ENCODE data around the gene NGFR.

NGFR gene

DNA sequence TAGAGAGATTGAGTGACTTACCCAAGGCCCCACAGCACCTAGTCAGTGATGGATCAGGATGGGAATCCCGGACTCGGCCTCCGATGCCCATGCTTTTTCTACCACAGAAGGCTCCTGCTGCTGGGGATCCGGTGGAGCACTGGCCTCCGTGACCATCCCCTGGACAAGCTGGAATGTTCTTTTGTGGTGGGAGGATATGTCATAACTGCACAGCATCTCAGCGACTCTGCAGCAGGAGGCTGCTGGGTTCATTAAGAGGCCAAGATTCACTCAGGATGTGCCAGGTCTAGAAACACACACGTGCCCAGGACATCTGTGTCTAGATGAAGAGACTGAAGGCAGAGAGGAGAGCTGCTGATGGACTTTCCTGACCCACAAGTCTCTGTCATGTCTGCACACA lies 34.7 kb upstream of the NGFR start:
- in situ Hi-C loops (cut with HindIII; ENCODE audit: low sequenced_read_pairs): no loop called here
- H3K4me3 ChIP-seq (ENCODE audit: low read depth, low read length): no peak overlapping the region
- DNase-seq (ENCODE audit: low read depth): no peak
- TF ChIP-seq, protein P1, sequence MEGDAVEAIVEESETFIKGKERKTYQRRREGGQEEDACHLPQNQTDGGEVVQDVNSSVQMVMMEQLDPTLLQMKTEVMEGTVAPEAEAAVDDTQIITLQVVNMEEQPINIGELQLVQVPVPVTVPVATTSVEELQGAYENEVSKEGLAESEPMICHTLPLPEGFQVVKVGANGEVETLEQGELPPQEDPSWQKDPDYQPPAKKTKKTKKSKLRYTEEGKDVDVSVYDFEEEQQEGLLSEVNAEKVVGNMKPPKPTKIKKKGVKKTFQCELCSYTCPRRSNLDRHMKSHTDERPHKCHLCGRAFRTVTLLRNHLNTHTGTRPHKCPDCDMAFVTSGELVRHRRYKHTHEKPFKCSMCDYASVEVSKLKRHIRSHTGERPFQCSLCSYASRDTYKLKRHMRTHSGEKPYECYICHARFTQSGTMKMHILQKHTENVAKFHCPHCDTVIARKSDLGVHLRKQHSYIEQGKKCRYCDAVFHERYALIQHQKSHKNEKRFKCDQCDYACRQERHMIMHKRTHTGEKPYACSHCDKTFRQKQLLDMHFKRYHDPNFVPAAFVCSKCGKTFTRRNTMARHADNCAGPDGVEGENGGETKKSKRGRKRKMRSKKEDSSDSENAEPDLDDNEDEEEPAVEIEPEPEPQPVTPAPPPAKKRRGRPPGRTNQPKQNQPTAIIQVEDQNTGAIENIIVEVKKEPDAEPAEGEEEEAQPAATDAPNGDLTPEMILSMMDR (IDR thresholded peaks at IDR 0.05; ENCODE audit: low read depth, low read length, missing control alignments): no peak

DNA sequence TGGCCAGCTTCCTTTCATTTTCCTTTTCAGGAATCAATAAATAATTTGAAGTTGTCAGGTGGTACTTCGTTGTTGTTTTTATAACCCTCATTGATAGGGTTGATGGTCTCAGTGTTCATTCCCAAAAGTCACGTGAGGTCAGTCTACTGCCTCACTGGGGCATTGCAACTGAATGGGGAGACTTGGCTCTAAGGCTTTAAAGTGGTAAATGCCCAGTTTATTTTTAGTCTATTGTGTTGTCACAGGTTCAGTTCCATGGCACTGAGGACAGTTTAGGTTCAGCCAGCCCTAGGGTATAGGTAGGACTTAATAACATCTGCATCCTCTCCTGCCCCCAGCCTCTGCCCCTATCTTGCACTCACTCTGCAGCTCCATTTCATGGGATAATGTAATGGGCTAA lies 33.5 kb upstream of the NGFR start:
- in situ Hi-C loops (cut with HindIII; ENCODE audit: low sequenced_read_pairs): no loop called here
- no peak overlapping the region for H3K4me3 ChIP-seq (ENCODE audit: low read depth, low read length)
- TF ChIP-seq, protein P1 (IDR thresholded peaks at IDR 0.05; ENCODE audit: low read depth, low read length, missing control alignments): no peak
- DNase-seq (ENCODE audit: low read depth): no peak

DNA sequence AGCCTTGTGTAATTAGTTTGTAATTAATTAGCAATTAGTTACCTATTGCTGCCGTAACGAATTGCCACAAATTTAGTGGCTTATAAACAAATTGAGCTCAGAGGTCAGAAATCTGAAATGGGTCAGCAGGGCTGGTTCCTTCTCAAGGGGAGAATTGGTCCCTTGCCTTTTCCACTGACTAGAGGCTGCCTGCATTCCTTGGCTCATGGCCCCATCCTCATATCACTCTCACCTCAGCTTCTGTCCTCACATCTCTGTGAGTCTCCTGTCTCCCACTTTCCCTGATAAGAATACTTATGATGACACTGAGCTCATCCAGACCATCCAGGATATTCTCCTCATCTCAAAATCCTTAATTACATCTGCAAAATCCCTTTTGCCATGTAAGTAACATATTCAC lies 31.0 kb upstream of the NGFR start:
- no peak overlapping the region for H3K4me3 ChIP-seq (ENCODE audit: low read depth, low read length)
- TF ChIP-seq, protein P1 (IDR thresholded peaks at IDR 0.05; ENCODE audit: low read depth, low read length, missing control alignments): no peak
- DNase-seq (ENCODE audit: low read depth): no peak
- in situ Hi-C loops (cut with HindIII; ENCODE audit: low sequenced_read_pairs): no loop called here

DNA sequence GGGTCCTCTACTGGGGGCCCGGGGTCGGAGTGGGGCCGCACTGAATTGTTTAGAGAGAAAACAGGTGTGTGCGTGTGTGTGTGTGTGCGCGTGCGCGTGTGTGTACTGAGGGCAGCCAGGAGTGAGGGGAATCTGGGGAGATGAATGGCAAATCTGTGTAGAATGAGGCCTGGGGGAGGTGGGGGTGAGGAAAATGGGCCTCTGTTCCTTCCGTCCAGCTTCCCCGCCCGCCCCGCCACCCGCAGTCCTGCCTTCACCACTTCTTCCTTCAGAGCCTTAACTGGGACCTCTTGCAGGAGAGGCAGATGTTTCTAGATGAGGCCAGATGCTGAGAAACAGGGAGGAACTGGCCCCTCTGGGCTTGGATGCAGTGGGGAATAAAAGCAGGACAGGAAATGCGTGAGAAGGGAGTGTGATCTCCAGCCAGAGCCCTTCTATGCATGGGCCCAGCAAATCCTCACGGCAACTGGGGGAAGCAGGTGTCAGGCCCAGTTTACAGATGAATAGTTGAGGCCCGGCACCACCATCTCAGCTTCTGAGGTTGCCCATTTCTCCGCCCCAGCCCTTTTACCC lies 29.7 kb upstream of the NGFR start:
- no peak overlapping the region for H3K4me3 ChIP-seq (ENCODE audit: low read depth, low read length)
- in situ Hi-C loops (cut with HindIII; ENCODE audit: low sequenced_read_pairs): no loop called here
- DNase-seq (ENCODE audit: low read depth): no peak
- TF ChIP-seq, protein P1 (IDR thresholded peaks at IDR 0.05; ENCODE audit: low read depth, low read length, missing control alignments): no peak

DNA sequence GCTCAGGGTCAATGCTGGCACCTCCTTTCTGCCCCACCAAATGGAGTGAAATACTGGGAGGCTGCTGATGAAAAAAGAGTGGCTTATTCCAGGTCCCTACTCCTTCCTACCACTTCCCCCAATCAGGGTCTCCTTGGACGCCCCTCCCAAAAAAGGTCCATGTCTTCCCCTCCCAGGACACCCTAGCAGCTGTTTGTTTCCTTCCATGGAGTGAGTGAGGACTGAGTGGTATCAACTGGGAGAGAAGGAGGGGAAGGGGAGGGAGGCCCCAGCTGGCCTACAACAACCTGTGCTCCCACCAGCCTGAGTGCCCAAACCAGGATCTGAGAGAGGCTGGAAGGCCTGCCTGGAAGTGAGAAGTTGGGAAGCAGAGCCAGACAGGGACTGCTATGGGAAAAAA lies 28.7 kb upstream of the NGFR start:
- in situ Hi-C loops (cut with HindIII; ENCODE audit: low sequenced_read_pairs): no loop called here
- no peak for DNase-seq (ENCODE audit: low read depth)
- TF ChIP-seq, protein P1 (IDR thresholded peaks at IDR 0.05; ENCODE audit: low read depth, low read length, missing control alignments): no peak
- H3K4me3 ChIP-seq (ENCODE audit: low read depth, low read length): no peak overlapping the region

DNA sequence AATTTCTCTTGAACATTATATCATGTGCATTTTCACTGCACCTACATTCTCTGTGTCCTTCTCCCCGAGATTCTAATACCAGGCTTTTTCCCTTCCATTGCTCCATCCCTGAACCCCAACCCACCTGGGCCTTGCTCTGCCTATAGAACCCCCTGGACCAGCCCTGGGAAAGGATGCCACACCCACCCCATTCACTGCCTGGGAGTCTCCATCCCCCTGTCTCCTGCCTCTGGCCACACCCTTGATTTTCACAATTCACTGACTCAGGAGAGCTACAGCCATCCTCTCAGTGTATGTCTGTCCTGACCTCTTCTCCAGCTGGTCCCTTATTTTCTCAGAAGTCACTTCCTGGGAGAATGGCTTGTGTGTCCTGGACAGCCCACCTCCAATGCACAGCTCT lies 27.9 kb upstream of the NGFR start:
- TF ChIP-seq, protein P1 (IDR thresholded peaks at IDR 0.05; ENCODE audit: low read depth, low read length, missing control alignments): no peak
- in situ Hi-C loops (cut with HindIII; ENCODE audit: low sequenced_read_pairs): no loop called here
- DNase-seq (ENCODE audit: low read depth): no peak

More for the DNA sequence above, 27.9 kb upstream of the NGFR start:
- H3K4me3 ChIP-seq (ENCODE audit: low read depth, low read length): no peak overlapping the region
